Mesothelial cell of epicardium (in vitro differentiated cells): Measurements from ENCODE around the gene ACTR2. TPM values are rescaled to one million over a fixed set of nuclear protein-coding genes. Genes with fewer than 3 reads are reported as not detected.

Source experiments
- DNase-seq, 2 experiments: peaks; one replicate each; pipeline ENCODE4 v3.0.0; 2021; ENCODE audit warnings: low spot score in 2 of 2; ENCODE audit not compliant: unreplicated experiment in 2 of 2
- H3K27ac Mint-ChIP-seq: 2 replicates; pipeline ENCODE4 v1.8.0; 2021; ENCODE audit warnings: mixed read lengths
- H3K27me3 Mint-ChIP-seq: 2 replicates; pipeline ENCODE4 v1.8.0; 2021; ENCODE audit warnings: low read depth, mixed read lengths
- H3K36me3 Mint-ChIP-seq: 2 replicates; pipeline ENCODE4 v1.8.0; 2021; ENCODE audit warnings: mixed read lengths
- H3K4me1 Mint-ChIP-seq: 2 replicates; pipeline ENCODE4 v1.8.0; 2021; ENCODE audit warnings: mixed read lengths
- H3K4me3 Mint-ChIP-seq: 2 replicates; pipeline ENCODE4 v1.8.0; 2021; ENCODE audit warnings: mild to moderate bottlenecking, moderate library complexity, mixed read lengths
- H3K9me3 Mint-ChIP-seq: 2 replicates; pipeline ENCODE4 v1.8.0; 2021; ENCODE audit warnings: mixed read lengths
- total RNA-seq: library from RNA; stranded (reverse); gene quantifications from 3 replicates; pipeline ENCODE4 v1.2.1, GENCODE V29; 2021
- TF ChIP-seq, protein P1 (sequence below): fragments of 200-600 bp; sonication (generic); IDR thresholded peaks from one replicate; pipeline ENCODE4 v1.5.0; 2021; ENCODE audit warnings: antibody characterized with exemption; ENCODE audit not compliant: unreplicated experiment

Gene ACTR2
- total RNA-seq, 1 donor from 2014 or later = 171 TPM

GRCh38 chr2:65292106-65292400 is 64.4 kb downstream of the ACTR2 start:
- TF ChIP-seq, protein P1, sequence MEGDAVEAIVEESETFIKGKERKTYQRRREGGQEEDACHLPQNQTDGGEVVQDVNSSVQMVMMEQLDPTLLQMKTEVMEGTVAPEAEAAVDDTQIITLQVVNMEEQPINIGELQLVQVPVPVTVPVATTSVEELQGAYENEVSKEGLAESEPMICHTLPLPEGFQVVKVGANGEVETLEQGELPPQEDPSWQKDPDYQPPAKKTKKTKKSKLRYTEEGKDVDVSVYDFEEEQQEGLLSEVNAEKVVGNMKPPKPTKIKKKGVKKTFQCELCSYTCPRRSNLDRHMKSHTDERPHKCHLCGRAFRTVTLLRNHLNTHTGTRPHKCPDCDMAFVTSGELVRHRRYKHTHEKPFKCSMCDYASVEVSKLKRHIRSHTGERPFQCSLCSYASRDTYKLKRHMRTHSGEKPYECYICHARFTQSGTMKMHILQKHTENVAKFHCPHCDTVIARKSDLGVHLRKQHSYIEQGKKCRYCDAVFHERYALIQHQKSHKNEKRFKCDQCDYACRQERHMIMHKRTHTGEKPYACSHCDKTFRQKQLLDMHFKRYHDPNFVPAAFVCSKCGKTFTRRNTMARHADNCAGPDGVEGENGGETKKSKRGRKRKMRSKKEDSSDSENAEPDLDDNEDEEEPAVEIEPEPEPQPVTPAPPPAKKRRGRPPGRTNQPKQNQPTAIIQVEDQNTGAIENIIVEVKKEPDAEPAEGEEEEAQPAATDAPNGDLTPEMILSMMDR = no peak
- Mint-ChIP-seq H3K9me3 (no peaks in the 10 kb centered on the region), H3K4me1 (peaks cover 12% of the 10 kb centered on the region), H3K36me3 (no peaks in the 10 kb centered on the region), H3K27me3 (no peaks in the 10 kb centered on the region), H3K27ac (no peak overlapping the region), H3K4me3 (no peak overlapping the region)
- no peak for DNase-seq

DNA sequence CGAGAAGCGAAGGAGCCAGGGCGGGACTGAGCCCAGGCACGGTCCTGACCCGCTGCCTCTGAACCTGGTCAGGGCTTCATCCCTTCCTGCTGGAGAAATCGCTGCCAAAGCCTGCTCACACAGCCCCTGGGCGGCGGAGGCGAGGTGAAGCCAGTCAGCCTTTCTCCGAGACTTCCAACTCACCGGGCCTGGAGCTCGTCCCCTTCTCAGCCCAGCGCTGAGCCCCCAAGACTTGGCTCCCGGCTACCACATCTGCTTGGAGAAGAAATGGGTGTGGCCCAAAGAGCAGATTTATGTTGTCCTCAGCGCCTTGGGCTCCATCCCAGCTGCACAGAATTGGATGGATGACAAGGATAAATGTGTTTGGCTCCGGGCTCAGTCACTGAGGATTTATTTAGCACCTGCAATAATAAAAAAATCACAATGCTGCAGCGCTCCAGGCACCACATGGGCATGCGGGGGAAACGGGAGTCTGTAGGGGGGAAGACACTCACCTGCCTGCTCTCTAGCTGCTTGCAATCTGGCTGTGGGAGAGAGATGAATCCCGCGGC is 64.9 kb downstream of the ACTR2 start:
- H3K9me3 Mint-ChIP-seq = no peaks in the 10 kb centered on the region
- no peak overlapping the region for H3K4me3 Mint-ChIP-seq
- DNase-seq = no peak
- H3K27me3 Mint-ChIP-seq = no peaks in the 10 kb centered on the region
- H3K36me3 Mint-ChIP-seq = no peaks in the 10 kb centered on the region
- no peak overlapping the region for H3K27ac Mint-ChIP-seq
- peaks cover 12% of the 10 kb centered on the region for H3K4me1 Mint-ChIP-seq
- TF ChIP-seq, protein P1 = no peak

DNA sequence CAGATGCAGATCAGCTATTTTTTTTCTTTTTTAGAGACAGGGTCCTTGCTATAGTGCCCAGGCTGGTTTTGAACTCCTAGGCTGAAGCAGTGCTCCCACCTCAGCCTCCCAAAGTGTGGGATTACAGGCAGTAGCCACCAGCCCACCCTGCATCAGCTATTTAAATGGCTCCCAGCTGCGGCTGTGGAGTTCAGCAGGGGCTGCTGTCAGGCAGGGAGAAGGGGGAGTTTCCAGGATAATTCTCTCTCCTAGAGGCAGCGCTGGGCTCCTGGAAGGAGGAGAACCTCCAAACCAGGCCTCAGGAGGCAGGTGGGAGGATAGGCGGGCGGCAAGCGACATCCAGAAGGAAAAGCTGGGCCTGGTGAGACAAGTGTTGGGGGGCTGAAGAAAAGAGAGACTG is 65.7 kb downstream of the ACTR2 start:
- no peaks in the 10 kb centered on the region for H3K36me3 Mint-ChIP-seq
- no peaks in the 10 kb centered on the region for H3K9me3 Mint-ChIP-seq
- H3K4me3 Mint-ChIP-seq = no peak overlapping the region
- TF ChIP-seq, protein P1 = no peak
- H3K4me1 Mint-ChIP-seq = peaks cover 12% of the 10 kb centered on the region
- no peaks in the 10 kb centered on the region for H3K27me3 Mint-ChIP-seq
- no peak overlapping the region for H3K27ac Mint-ChIP-seq
- DNase-seq = no peak

GRCh38 chr2:65294136-65294535 is 66.5 kb downstream of the ACTR2 start:
- Mint-ChIP-seq H3K27ac (no peak overlapping the region), H3K4me3 (no peak overlapping the region), H3K9me3 (no peaks in the 10 kb centered on the region), H3K4me1 (peaks cover 12% of the 10 kb centered on the region), H3K27me3 (no peaks in the 10 kb centered on the region), H3K36me3 (no peaks in the 10 kb centered on the region)
- TF ChIP-seq, protein P1 = no peak
- DNase-seq = no peak

DNA sequence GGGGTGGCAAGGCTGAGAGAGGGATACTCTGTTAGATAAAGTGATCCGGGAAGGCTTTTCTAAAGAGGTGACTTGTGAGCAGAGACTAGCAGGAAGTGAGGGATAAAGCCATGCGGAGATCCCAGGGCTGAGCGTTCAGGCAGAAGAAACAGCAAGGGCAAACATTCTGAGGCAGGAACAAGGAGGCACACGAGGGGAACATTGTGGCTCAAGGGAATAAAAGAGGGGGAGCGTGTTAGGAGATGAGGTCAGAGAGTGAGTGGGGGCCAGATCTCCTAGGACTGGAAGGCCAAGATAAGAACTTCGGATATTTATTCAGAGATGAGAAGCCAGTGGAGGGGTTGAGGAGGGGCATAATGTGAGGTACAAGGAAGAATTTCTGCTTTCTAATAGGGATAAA is 67.1 kb downstream of the ACTR2 start:
- Mint-ChIP-seq H3K4me1 (peaks cover 12% of the 10 kb centered on the region), H3K27me3 (no peaks in the 10 kb centered on the region), H3K9me3 (no peaks in the 10 kb centered on the region), H3K27ac (no peak overlapping the region), H3K36me3 (no peaks in the 10 kb centered on the region), H3K4me3 (no peak overlapping the region)
- TF ChIP-seq, protein P1 = no peak
- no peak for DNase-seq

GRCh38 chr2:65296971-65297370 is 69.3 kb downstream of the ACTR2 start:
- H3K27me3 Mint-ChIP-seq = no peaks in the 10 kb centered on the region
- no peaks in the 10 kb centered on the region for H3K9me3 Mint-ChIP-seq
- no peak for DNase-seq
- TF ChIP-seq, protein P1 = no peak
- peaks cover 24% of the 10 kb centered on the region for H3K4me1 Mint-ChIP-seq
- no peak overlapping the region for H3K27ac Mint-ChIP-seq
- H3K4me3 Mint-ChIP-seq = no peak overlapping the region
- H3K36me3 Mint-ChIP-seq = no peaks in the 10 kb centered on the region
